HEK293 (cell line): ENCODE results near the gene CDK14.

Experiments
- YY1 ChIP-seq: fragments of 450-650 bp; formaldehyde crosslinking; IDR thresholded peaks from 2 replicates; pipeline ENCODE4 v1.5.1; 2018; ENCODE audit warnings: missing biosample characterization, missing genetic modification characterization
- ZBTB21 ChIP-seq: fragments of 450-650 bp; formaldehyde crosslinking; IDR thresholded peaks from 2 replicates; pipeline ENCODE4 v1.5.1; 2017; ENCODE audit warnings: missing biosample characterization, missing genetic modification characterization
- ZNF114 ChIP-seq: fragments of 450-650 bp; formaldehyde crosslinking; IDR thresholded peaks from 2 replicates; pipeline ENCODE4 v1.5.0; 2017; ENCODE audit warnings: missing biosample characterization, missing genetic modification characterization
- ZNF155 ChIP-seq: fragments of 450-650 bp; formaldehyde crosslinking; IDR thresholded peaks from 2 replicates; pipeline ENCODE4 v1.5.1; 2016; ENCODE audit warnings: missing biosample characterization, missing genetic modification characterization
- ZNF621 ChIP-seq: fragments of 450-650 bp; formaldehyde crosslinking; IDR thresholded peaks from 2 replicates; pipeline ENCODE4 v1.5.1; 2017; ENCODE audit warnings: missing biosample characterization, missing genetic modification characterization
- ZNF692 ChIP-seq: fragments of 450-650 bp; formaldehyde crosslinking; IDR thresholded peaks from 2 replicates; pipeline ENCODE4 v1.5.1; 2016; ENCODE audit warnings: missing biosample characterization, missing genetic modification characterization
- ZNF704 ChIP-seq: fragments of 450-650 bp; formaldehyde crosslinking; IDR thresholded peaks from 2 replicates; pipeline ENCODE4 v1.5.1; 2016; ENCODE audit warnings: missing biosample characterization, missing genetic modification characterization
- ZNF776 ChIP-seq: fragments of 450-650 bp; formaldehyde crosslinking; IDR thresholded peaks from 2 replicates; pipeline ENCODE4 v1.5.0; 2017; ENCODE audit warnings: missing biosample characterization, missing genetic modification characterization, borderline replicate concordance
- TF ChIP-seq, protein P1 (sequence below): fragments of 450-650 bp; formaldehyde crosslinking; IDR thresholded peaks from 2 replicates; pipeline ENCODE4 v1.5.1; 2016; ENCODE audit warnings: missing biosample characterization, missing genetic modification characterization
- TF ChIP-seq, protein P2 (sequence below): fragments of 450-650 bp; formaldehyde crosslinking; IDR thresholded peaks from 2 replicates; pipeline ENCODE4 v1.5.1; 2016; ENCODE audit warnings: missing biosample characterization, missing genetic modification characterization

GRCh38 chr7:91185771-91186170 lies 589.6 kb downstream of the CDK14 start:
- TF ChIP-seq YY1 (no peak), ZNF776 (no peak), ZNF114 (no peak), ZNF704 (tag by site-specific recombination) (no peak), ZNF155 (tag by site-specific recombination) (no peak), ZNF621 (tag by site-specific recombination) (no peak), ZNF692 (tag by site-specific recombination) (no peak), ZBTB21 (tag by site-specific recombination) (no peak)
- TF ChIP-seq, protein P1, sequence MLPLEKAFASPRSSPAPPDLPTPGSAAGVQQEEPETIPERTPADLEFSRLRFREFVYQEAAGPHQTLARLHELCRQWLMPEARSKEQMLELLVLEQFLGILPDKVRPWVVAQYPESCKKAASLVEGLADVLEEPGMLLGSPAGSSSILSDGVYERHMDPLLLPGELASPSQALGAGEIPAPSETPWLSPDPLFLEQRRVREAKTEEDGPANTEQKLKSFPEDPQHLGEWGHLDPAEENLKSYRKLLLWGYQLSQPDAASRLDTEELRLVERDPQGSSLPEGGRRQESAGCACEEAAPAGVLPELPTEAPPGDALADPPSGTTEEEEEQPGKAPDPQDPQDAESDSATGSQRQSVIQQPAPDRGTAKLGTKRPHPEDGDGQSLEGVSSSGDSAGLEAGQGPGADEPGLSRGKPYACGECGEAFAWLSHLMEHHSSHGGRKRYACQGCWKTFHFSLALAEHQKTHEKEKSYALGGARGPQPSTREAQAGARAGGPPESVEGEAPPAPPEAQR (tag by site-specific recombination) = no peak
- TF ChIP-seq, protein P2, sequence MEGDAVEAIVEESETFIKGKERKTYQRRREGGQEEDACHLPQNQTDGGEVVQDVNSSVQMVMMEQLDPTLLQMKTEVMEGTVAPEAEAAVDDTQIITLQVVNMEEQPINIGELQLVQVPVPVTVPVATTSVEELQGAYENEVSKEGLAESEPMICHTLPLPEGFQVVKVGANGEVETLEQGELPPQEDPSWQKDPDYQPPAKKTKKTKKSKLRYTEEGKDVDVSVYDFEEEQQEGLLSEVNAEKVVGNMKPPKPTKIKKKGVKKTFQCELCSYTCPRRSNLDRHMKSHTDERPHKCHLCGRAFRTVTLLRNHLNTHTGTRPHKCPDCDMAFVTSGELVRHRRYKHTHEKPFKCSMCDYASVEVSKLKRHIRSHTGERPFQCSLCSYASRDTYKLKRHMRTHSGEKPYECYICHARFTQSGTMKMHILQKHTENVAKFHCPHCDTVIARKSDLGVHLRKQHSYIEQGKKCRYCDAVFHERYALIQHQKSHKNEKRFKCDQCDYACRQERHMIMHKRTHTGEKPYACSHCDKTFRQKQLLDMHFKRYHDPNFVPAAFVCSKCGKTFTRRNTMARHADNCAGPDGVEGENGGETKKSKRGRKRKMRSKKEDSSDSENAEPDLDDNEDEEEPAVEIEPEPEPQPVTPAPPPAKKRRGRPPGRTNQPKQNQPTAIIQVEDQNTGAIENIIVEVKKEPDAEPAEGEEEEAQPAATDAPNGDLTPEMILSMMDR (tag by site-specific recombination) = no peak
